HCT116 (cell line): ENCODE data around the gene POLR2I. TPM values are rescaled to one million over a fixed set of nuclear protein-coding genes. Genes with fewer than 3 reads are reported as not detected.

Source experiments
- ATAC-seq: fragments of 200-7000 bp; cut with Tn5 transposase; 2 replicates; pipeline ENCODE4 v1.9.1; 2020; ENCODE audit warnings: mild to moderate bottlenecking, moderate library complexity
- BruUV-seq: library from RNA; stranded (reverse); fragments of 400-500 nt; replicated peaks from 2 replicates; lab custom pipeline; 2021; lab: Mats Ljungman, UMichigan
- CTCF ChIA-PET: fragments of 300-600 bp; sonication (Branson Sonifier 250); formaldehyde crosslinking; loops from one replicate; lab custom pipeline; 2021; ENCODE audit warnings: antibody characterized with exemption; lab: Charles Lee
- POLR2A ChIA-PET: fragments of 300-600, 350-600 bp; sonication (Branson Sonifier 250); formaldehyde crosslinking; loops from one replicate; lab custom pipeline; 2021; ENCODE audit warnings: antibody characterized with exemption; lab: Charles Lee
- RAD21 ChIA-PET, 2 experiments: fragments of 300-600 bp; sonication (Branson Sonifier 250); formaldehyde crosslinking; loops; one replicate each; lab custom pipeline; 2023; ENCODE audit warnings: low total read pairs in 2 of 2; ENCODE audit not compliant: uncharacterized antibody in 2 of 2, unreplicated experiment in 2 of 2, low non-redundant PET in 1 of 2; lab: Charles Lee
- DNase-seq: peaks from one replicate; pipeline ENCODE4 v3.0.0-alpha.2; 2010; ENCODE audit warnings: low read depth, low spot score
- H2AFZ ChIP-seq: fragments of 200-600 bp; shearing (Covaris generic), sonication (generic); 2 replicates; pipeline ENCODE4 v1.6.1; 2017; ENCODE audit warnings: low read depth, mixed run types, mixed read lengths, antibody characterized with exemption, low read length; ENCODE audit not compliant: poor library complexity, severe bottlenecking
- H3K27ac ChIP-seq: 2 replicates; pipeline ENCODE4 v1.5.1; 2012; ENCODE audit warnings: low read depth, low read length
- H3K27me3 ChIP-seq: fragments of 200-600 bp; sonication (generic); 2 replicates; pipeline ENCODE4 v1.6.1; 2016; ENCODE audit warnings: mixed run types, low read length, mixed read lengths; ENCODE audit not compliant: insufficient read depth
- H3K36me3 ChIP-seq, 2 experiments: fragments of 200-500 bp in 1 of 2; fragments of 200-600 bp in 1 of 2; sonication (Bioruptor generic) in 1 of 2; sonication (generic) in 1 of 2; 2 replicates each; pipeline versions ENCODE4 v1.5.1 to v1.6.1; 2014 to 2016; ENCODE audit warnings: low read length in 2 of 2, inconsistent platforms in 1 of 2, mixed read lengths in 1 of 2, mixed run types in 1 of 2; ENCODE audit not compliant: insufficient read depth in 2 of 2, control insufficient read depth in 1 of 2
- H3K4me1 ChIP-seq, 2 experiments: fragments of 200-600 bp in 1 of 2; sonication (generic) in 1 of 2; 2 replicates each; pipeline versions ENCODE4 v1.5.1 to v1.6.1; 2012 to 2017; ENCODE audit warnings: low read length in 2 of 2, inconsistent platforms in 1 of 2, mild to moderate bottlenecking in 1 of 2, mixed read lengths in 1 of 2, mixed run types in 1 of 2, moderate library complexity in 1 of 2; ENCODE audit not compliant: insufficient read depth in 2 of 2, control insufficient read depth in 1 of 2
- H3K4me2 ChIP-seq: fragments of 200-600 bp; sonication (generic); 2 replicates; pipeline ENCODE4 v1.6.1; 2017; ENCODE audit warnings: mixed run types, low read length, mixed read lengths
- H3K4me3 ChIP-seq, 2 experiments: fragments of 200-600 bp in 1 of 2; sonication (generic) in 1 of 2; replicated peaks in 1 of 2; 2 replicates each; pipeline ENCODE4 v1.5.1; 2011 to 2016; ENCODE audit warnings: low read length in 2 of 2, control low read depth in 1 of 2, low read depth in 1 of 2, mild to moderate bottlenecking in 1 of 2, mixed read lengths in 1 of 2, mixed run types in 1 of 2
- H3K79me2 ChIP-seq: fragments of 200-600 bp; sonication (generic); 2 replicates; pipeline ENCODE4 v1.6.1; 2017; ENCODE audit warnings: mild to moderate bottlenecking, mixed run types, low read length, moderate library complexity, mixed read lengths; ENCODE audit not compliant: insufficient read depth
- H3K9ac ChIP-seq: fragments of 200-600 bp; sonication (generic); 2 replicates; pipeline ENCODE4 v1.6.1; 2016; ENCODE audit warnings: low read length, mixed read lengths
- H3K9me2 ChIP-seq: fragments of 200-600 bp; sonication (generic), shearing (Covaris generic); 2 replicates; pipeline ENCODE4 v1.6.1; 2017; ENCODE audit warnings: mixed run types, mild to moderate bottlenecking, moderate library complexity; ENCODE audit not compliant: insufficient read depth
- H3K9me3 ChIP-seq, 2 experiments: fragments of 200-500 bp in 1 of 2; fragments of 200-600 bp in 1 of 2; sonication (Bioruptor generic) in 1 of 2; sonication (generic) in 1 of 2; 2 replicates each; pipeline ENCODE4 v1.6.1; 2014 to 2017; ENCODE audit warnings: low read length in 2 of 2, mixed read lengths in 2 of 2, inconsistent platforms in 1 of 2, low read depth in 1 of 2, mild to moderate bottlenecking in 1 of 2, mixed run types in 1 of 2, moderate library complexity in 1 of 2; ENCODE audit not compliant: control insufficient read depth in 1 of 2, insufficient read depth in 1 of 2
- H4K20me1 ChIP-seq: fragments of 200-600 bp; sonication (generic), shearing (Covaris generic); 2 replicates; pipeline ENCODE4 v1.6.1; 2017; ENCODE audit warnings: mixed run types, mild to moderate bottlenecking, moderate library complexity; ENCODE audit not compliant: insufficient read depth
- CBX3 ChIP-seq: IDR thresholded peaks from 2 replicates; pipeline ENCODE4 v1.6.1; 2012; ENCODE audit warnings: low read depth
- FOSL1 ChIP-seq: IDR thresholded peaks from 2 replicates; pipeline ENCODE4 v1.6.1; 2012; ENCODE audit warnings: low read depth
- SIN3A ChIP-seq: IDR thresholded peaks from 2 replicates; pipeline ENCODE4 v1.6.1; 2012; ENCODE audit warnings: low read depth
- SP1 ChIP-seq: IDR thresholded peaks from 2 replicates; pipeline ENCODE4 v1.6.1; 2012; ENCODE audit warnings: low read depth
- TCF7L2 ChIP-seq: IDR thresholded peaks from 2 replicates; pipeline ENCODE4 v1.7.0; 2011; ENCODE audit warnings: borderline replicate concordance, inconsistent platforms; ENCODE audit not compliant: insufficient read depth, insufficient read length; ENCODE audit errors: extremely low read depth
- intact Hi-C: fragments of 100-400 bp; cut with micrococcal nuclease; formaldehyde crosslinking; loops from 2 replicates; pipeline ENCODE4 v1.10.0; 2022
- total RNA-seq: library from RNA; stranded (reverse); gene quantifications from one replicate; pipeline ENCODE4 v1.2.1, GENCODE V29; 2021; ENCODE audit not compliant: unreplicated experiment
- TF ChIP-seq, protein P1 (sequence below), 3 experiments: fragments of 200-600 bp in 1 of 3; sonication (generic) in 1 of 3; IDR thresholded peaks in 2 of 3; conservative IDR thresholded peaks in 1 of 3; 2 replicates each; pipeline ENCODE4 v1.5.1; 2012 to 2017; ENCODE audit warnings: low read depth in 2 of 3, low read length in 2 of 3, antibody characterized with exemption in 1 of 3, borderline replicate concordance in 1 of 3, control low read depth in 1 of 3, mild to moderate bottlenecking in 1 of 3, mixed read lengths in 1 of 3, mixed run types in 1 of 3, moderate library complexity in 1 of 3; ENCODE audit not compliant: insufficient read depth in 1 of 3
- TF ChIP-seq, protein P2 (sequence below): IDR thresholded peaks from 2 replicates; pipeline ENCODE4 v1.6.1; 2012; ENCODE audit warnings: low read depth

POLR2I gene
- total RNA-seq, 1 experiment from 2014 or later = 108 TPM

DNA sequence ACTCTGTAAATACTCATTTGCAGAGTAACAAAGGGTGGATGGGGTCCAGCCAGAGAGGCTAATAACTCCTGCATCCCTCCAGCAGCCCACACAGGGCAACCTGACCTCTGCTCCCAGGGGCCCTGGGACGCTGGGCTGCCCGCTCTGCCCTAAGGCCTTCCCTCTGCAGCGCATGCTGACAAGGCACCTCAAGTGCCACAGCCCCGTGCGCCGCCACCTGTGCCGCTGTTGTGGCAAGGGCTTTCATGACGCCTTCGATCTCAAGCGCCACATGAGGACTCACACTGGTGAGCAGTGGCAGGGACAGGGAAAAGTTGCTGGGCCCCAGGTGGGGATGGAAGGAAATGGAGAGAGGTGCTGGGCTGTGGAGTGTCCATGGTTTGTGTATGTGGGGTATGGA is 2.0 kb downstream of the POLR2I start:
- TF ChIP-seq, protein P1, sequence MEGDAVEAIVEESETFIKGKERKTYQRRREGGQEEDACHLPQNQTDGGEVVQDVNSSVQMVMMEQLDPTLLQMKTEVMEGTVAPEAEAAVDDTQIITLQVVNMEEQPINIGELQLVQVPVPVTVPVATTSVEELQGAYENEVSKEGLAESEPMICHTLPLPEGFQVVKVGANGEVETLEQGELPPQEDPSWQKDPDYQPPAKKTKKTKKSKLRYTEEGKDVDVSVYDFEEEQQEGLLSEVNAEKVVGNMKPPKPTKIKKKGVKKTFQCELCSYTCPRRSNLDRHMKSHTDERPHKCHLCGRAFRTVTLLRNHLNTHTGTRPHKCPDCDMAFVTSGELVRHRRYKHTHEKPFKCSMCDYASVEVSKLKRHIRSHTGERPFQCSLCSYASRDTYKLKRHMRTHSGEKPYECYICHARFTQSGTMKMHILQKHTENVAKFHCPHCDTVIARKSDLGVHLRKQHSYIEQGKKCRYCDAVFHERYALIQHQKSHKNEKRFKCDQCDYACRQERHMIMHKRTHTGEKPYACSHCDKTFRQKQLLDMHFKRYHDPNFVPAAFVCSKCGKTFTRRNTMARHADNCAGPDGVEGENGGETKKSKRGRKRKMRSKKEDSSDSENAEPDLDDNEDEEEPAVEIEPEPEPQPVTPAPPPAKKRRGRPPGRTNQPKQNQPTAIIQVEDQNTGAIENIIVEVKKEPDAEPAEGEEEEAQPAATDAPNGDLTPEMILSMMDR (IDR thresholded peaks at IDR 0.05 in 2 of 3, conservative IDR thresholded peaks at IDR 0.05 in 1 of 3; ENCODE audit: borderline replicate concordance in 1 of 3, insufficient read depth in 1 of 3, low read depth in 2 of 3, low read length in 2 of 3) = no peak
- TF ChIP-seq, protein P2, sequence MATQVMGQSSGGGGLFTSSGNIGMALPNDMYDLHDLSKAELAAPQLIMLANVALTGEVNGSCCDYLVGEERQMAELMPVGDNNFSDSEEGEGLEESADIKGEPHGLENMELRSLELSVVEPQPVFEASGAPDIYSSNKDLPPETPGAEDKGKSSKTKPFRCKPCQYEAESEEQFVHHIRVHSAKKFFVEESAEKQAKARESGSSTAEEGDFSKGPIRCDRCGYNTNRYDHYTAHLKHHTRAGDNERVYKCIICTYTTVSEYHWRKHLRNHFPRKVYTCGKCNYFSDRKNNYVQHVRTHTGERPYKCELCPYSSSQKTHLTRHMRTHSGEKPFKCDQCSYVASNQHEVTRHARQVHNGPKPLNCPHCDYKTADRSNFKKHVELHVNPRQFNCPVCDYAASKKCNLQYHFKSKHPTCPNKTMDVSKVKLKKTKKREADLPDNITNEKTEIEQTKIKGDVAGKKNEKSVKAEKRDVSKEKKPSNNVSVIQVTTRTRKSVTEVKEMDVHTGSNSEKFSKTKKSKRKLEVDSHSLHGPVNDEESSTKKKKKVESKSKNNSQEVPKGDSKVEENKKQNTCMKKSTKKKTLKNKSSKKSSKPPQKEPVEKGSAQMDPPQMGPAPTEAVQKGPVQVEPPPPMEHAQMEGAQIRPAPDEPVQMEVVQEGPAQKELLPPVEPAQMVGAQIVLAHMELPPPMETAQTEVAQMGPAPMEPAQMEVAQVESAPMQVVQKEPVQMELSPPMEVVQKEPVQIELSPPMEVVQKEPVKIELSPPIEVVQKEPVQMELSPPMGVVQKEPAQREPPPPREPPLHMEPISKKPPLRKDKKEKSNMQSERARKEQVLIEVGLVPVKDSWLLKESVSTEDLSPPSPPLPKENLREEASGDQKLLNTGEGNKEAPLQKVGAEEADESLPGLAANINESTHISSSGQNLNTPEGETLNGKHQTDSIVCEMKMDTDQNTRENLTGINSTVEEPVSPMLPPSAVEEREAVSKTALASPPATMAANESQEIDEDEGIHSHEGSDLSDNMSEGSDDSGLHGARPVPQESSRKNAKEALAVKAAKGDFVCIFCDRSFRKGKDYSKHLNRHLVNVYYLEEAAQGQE = no peak
- TF ChIP-seq SP1 (no peak), FOSL1 (no peak), SIN3A (no peak), TCF7L2 (no peak), CBX3 (no peak)
- TF ChIP-seq, all 23 proteins: peak for 0
- ATAC-seq = no peak
- H3K9ac ChIP-seq = no peak overlapping the region
- H4K20me1 ChIP-seq = no peaks in the 10 kb centered on the region
- H3K9me2 ChIP-seq = no peaks in the 10 kb centered on the region
- ChIA-PET CTCF (no interaction called here), POLR2A (no interaction called here), RAD21 (no interaction called here)
- no peak overlapping the region for H3K27ac ChIP-seq
- intact Hi-C loops = loop anchor here (10.0 kb wide), 1 partner anchor 108 kb away; the partner anchor contains the start of gene SYNE4
- DNase-seq = no peak
- no peak overlapping the region for H2AFZ ChIP-seq
- no peaks in the 10 kb centered on the region for H3K9me3 ChIP-seq
- peaks cover 9 to 13% of the 10 kb centered on the region in 2 experiments; a peak in 3 of 4 replicates for H3K36me3 ChIP-seq
- H3K4me3 ChIP-seq = no peak overlapping the region; a peak in 1 of 4 replicates
- no peak overlapping the region for H3K4me2 ChIP-seq
- peaks cover 28% of the 10 kb centered on the region for H3K79me2 ChIP-seq
- H3K4me1 ChIP-seq = peaks cover 7 to 27% of the 10 kb centered on the region in 2 experiments; a peak in 3 of 4 replicates
- BruUV-seq = no TSS peak
- H3K27me3 ChIP-seq = no peaks in the 10 kb centered on the region
